GM11168 (cell line): ENCODE data around the gene WDFY2.
"Not testable (repeated sequence)": the region's sequence is repeated elsewhere in the genome, so short reads cannot be mapped to it uniquely, and the experiment has no call there.

Experiments
- in situ Hi-C: fragments of 300-500 bp; cut with MboI; formaldehyde crosslinking; loops from one replicate; pipeline ENCODE4 v1.12.0; 2022; ENCODE audit warnings: low sequenced_read_pairs; ENCODE audit not compliant: unreplicated experiment

Gene WDFY2

DNA sequence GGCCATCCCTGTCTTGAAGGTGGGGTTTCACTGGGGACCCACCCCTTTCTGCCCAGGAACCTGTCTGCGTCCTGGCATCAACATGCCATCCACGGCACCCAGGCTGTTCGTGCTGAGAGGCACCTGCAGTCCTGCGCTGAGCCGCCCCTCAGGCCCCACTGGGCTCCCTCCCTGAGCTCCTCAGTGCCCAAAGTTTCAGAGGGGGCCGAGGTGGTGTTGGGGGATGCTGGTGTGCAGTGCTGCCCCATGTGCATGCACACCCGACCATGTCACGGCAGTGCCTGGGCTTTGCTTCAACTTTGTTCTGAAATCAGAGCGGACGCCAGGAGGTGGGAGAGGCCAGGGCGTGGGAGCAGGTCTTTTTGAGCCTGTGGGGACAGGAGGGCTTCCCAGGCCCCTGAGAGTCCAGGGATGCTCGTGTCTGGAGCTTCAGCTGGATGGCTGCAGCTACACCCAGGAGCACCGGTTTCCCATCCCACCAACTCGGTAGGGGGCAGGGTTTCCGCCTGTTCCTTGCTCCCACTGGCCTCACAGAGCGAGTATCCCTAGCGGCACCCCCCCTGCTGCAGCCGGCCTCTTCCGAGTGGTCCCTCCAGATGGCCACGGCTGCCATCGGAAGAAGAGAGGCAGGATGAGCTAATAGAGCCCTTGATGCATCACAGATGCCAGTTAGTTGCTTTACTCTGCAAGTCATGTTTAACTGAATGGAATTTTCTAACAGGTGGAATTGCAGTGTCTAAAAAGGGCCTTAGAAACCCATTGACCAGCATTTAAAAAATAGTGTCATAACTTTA lies 44.0 kb downstream of the WDFY2 start:
- in situ Hi-C loops, result no loop called here

DNA sequence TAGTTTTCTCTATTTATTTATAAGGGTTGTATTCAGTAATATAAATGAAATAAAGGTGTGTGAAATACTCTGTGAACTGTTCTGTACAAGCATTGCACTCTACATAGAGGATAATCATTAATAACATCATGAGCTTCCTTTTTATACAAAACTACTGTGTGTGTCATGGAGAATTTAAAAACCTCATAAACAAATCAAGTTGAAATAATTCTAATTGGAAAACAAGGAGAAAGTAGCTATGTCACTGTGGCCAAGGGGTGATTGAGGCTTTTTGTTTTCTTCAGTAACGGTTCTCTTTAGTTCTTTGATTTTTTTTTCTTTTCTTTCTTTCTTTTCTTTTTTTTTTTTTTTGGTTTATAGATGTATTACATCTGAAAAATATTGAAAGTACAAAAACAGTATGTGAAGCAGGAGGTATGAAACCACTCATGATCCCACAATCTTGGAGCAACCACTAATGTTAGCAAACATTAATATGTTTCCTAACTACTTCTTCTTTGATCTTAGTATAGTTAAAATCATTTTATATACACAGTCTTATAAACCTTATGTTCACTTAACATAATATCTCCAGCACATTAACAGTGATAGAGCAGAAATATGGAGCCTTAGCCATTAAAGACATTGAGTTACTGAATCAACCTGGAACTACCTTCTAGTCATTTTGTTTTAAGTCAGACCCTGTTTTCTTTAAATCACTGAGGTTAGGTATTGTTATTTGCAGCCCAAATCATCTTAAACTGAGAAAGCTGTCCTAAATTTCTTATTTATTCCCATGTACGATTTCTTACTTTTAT lies 45.4 kb downstream of the WDFY2 start:
- in situ Hi-C loops, result no loop called here

- in situ Hi-C loops, result no loop called here
Measured at GRCh38 chr13:51630288-51630615, 46.0 kb downstream of the WDFY2 start.

GRCh38 chr13:51632591-51633362 lies 48.5 kb downstream of the WDFY2 start:
- in situ Hi-C loops, result no loop called here

GRCh38 chr13:51635137-51635878 lies 51.0 kb downstream of the WDFY2 start:
- in situ Hi-C loops, result no loop called here

DNA sequence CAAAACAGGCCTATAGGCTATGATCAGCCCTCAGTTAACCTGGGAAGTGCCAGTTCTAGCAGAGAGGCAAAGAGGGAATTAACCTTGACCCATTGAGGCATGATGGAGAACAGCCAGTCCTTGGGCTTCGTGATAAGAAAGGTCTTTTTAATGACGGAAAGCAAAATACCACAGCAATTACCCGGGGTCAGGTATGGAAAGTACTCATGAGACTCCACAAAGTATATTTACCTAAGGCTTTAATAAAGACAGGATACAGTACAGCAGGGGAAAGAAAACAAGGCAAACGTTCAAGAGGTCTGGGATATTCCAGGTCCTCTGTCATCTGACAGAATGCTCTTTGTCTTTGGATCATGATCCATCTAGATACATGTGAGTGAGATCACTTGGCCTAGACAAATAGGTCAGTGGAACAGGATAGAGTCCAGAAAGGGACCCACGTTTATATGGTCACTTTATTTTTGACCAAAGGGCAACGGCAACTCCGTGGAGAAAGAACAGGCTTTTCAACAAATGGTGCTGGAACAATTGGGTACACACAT lies 52.2 kb downstream of the WDFY2 start:
- in situ Hi-C loops, result no loop called here

- in situ Hi-C loops, result no loop called here
Measured at GRCh38 chr13:51637852-51638215, 53.6 kb downstream of the WDFY2 start.

- in situ Hi-C loops, result no loop called here
Measured at GRCh38 chr13:51638216-51638871, 54.1 kb downstream of the WDFY2 start.

- in situ Hi-C loops, result no loop called here
Measured at GRCh38 chr13:51639171-51639570, 54.9 kb downstream of the WDFY2 start.

DNA sequence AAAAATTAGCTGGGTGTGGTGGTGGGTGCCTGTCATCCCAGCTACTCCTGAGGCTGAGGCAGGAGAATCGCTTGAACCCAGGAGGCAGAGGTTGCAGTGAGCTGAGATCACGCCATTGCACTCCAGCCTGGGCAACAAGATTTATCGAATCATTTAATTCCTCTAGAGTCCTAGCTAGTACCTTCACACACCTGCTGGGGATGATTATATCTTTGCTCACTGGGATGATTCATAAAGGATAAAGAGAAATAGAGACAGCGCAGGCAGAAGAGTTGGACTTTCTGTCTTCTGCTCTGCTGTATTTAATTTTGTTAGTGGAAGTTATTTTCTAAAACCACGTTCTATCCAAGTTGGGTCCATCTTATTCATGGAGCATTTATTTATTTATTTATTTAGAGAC lies 56.4 kb downstream of the WDFY2 start:
- in situ Hi-C loops, result not testable (repeated sequence)

GRCh38 chr13:51643105-51643881 lies 59.0 kb downstream of the WDFY2 start:
- in situ Hi-C loops, result no loop called here

DNA sequence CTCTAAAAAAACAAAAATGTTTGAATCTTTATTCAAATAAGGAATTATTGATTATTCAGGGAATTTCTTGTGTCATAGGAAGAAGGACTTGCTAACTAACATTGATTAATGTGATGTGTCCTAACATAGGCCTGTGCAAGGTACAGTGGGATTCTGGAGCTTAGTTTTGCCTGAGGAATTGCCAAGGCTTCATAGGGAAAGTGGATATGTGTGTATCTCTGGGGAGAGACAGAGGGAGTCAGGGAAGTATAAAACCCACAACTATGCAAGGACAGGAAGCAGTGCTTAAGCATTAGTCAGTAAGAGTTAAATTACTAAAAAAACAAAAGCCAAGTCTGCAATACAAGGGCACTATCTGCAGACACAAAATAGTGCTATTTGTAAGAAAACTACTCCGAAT lies 59.6 kb downstream of the WDFY2 start:
- in situ Hi-C loops, result no loop called here

- in situ Hi-C loops, result no loop called here
Measured at GRCh38 chr13:51644654-51645053, 60.4 kb downstream of the WDFY2 start.

GRCh38 chr13:51645154-51645650 lies 60.9 kb downstream of the WDFY2 start:
- in situ Hi-C loops, result no loop called here

GRCh38 chr13:51645761-51646670 lies 61.8 kb downstream of the WDFY2 start:
- in situ Hi-C loops, result no loop called here

DNA sequence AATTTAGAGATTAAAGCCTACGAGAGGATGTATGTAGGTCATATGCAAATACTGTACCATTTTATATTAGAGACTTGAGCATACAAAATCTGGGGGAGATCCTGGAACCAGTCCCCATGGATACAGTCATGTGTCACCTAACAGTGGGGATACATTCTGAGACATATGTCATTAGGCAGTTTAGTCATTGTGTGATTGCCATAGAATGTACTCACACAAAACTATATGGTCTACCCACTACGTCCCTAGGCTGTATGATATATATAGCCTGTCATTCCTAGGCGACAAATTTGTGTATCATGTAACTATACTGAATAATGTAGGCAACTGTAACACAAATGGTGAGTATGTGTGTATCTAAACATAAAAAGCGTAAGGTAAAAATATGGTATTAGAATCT lies 62.8 kb downstream of the WDFY2 start:
- in situ Hi-C loops, result no loop called here

DNA sequence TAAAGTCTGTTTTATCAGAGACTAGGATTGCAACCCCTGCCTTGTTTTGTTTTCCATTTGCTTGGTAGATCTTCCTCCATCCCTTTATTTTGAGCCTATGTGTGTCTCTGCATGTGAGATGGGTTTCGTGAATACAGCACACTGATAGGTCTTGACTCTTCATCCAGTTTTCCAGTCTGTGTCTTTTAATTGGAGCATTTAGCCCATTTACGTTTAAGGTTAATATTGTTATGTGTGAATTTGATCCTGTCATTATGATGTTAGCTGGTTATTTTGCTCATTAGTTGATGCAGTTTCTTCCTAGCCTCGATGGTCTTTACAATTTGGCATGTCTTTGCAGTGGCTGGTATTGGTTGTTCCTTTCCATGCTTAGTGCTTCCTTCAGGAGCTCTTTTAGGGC lies 67.9 kb downstream of the WDFY2 start:
- in situ Hi-C loops, result not testable (repeated sequence)
